Bronchial epithelial cell (primary cell): ENCODE results near the gene STK32B. TPM values are rescaled to one million over a fixed set of nuclear protein-coding genes. Genes with fewer than 3 reads are reported as not detected.

Experiments
- DNase-seq: peaks from one replicate; pipeline ENCODE4 v3.0.0-alpha.2; 2010; ENCODE audit warnings: low read depth
- FAIRE-seq: peaks from 2 replicates; lab custom pipeline; 2011; peaks lifted over from hg19 to GRCh38; lab: Jason Lieb, UNC
- H3K27me3 ChIP-seq: 2 replicates; pipeline ENCODE4 v1.5.1; 2011; ENCODE audit warnings: low read length; ENCODE audit not compliant: control insufficient read depth, insufficient read depth
- H3K36me3 ChIP-seq: 2 replicates; pipeline ENCODE4 v1.5.1; 2011; ENCODE audit warnings: low read length; ENCODE audit not compliant: control insufficient read depth, insufficient read depth
- H3K4me3 ChIP-seq: 2 replicates; pipeline ENCODE4 v1.5.1; 2011; ENCODE audit warnings: mild to moderate bottlenecking, low read depth, low read length, control low read depth
- CTCF ChIP-seq: IDR thresholded peaks from 2 replicates; pipeline ENCODE4 v1.5.1; 2011; ENCODE audit warnings: mild to moderate bottlenecking, moderate library complexity, low read length, control low read depth, inconsistent platforms; ENCODE audit not compliant: insufficient read depth, severe bottlenecking
- total RNA-seq: library from RNA; depleted of rRNA; stranded (reverse); fragments of >200 nt; gene quantifications from 2 replicates; pipeline ENCODE4 v1.2.1, GENCODE V29; 2014

The STK32B gene
- total RNA-seq, 1 donor from 2014 or later, result under 0.01 TPM

GRCh38 chr4:5399790-5400421 lies 348.6 kb downstream of the STK32B start:
- Histone ChIP-seq H3K4me3 (no peak overlapping the region), H3K27me3 (no peaks in the 10 kb centered on the region), H3K36me3 (no peaks in the 10 kb centered on the region)
- no peak for FAIRE-seq
- TF ChIP-seq CTCF, result peak; percentile 74
- DNase-seq, result peak; percentile 12

- H3K36me3 ChIP-seq, result no peaks in the 10 kb centered on the region
- no peak overlapping the region for H3K4me3 ChIP-seq
- no peak for TF ChIP-seq CTCF
- no peaks in the 10 kb centered on the region for H3K27me3 ChIP-seq
- FAIRE-seq (no peak), DNase-seq (no peak)
These were observed 352.6 kb downstream of the STK32B start for GRCh38 chr4:5403746-5404497.

- DNase-seq (peak; percentile 33), FAIRE-seq (no peak)
- no peak for TF ChIP-seq CTCF
- Histone ChIP-seq H3K27me3 (no peaks in the 10 kb centered on the region), H3K36me3 (no peaks in the 10 kb centered on the region), H3K4me3 (no peak overlapping the region)
These were observed 358.0 kb downstream of the STK32B start for GRCh38 chr4:5409237-5409636.

- no peaks in the 10 kb centered on the region for H3K36me3 ChIP-seq
- TF ChIP-seq CTCF, result no peak
- H3K4me3 ChIP-seq, result no peak overlapping the region
- no peaks in the 10 kb centered on the region for H3K27me3 ChIP-seq
- FAIRE-seq, result no peak
- DNase-seq, result no peak
These were observed 358.8 kb downstream of the STK32B start for GRCh38 chr4:5409972-5410618.

- H3K4me3 ChIP-seq, result no peak overlapping the region
- TF ChIP-seq CTCF, result no peak
- no peaks in the 10 kb centered on the region for H3K36me3 ChIP-seq
- H3K27me3 ChIP-seq, result no peaks in the 10 kb centered on the region
- DNase-seq (no peak), FAIRE-seq (peak; percentile 84)
These were observed 361.0 kb downstream of the STK32B start for GRCh38 chr4:5412296-5412695.
